GM19467 (cell line): Measurements from ENCODE around the gene NECTIN4.

ENCODE experiments used
- ATAC-seq: cut with Tn5 transposase; IDR thresholded peaks from one replicate; pipeline ENCODE4 v1.9.1; 2021; ENCODE audit warnings: mild to moderate bottlenecking, moderate library complexity; ENCODE audit not compliant: unreplicated experiment

NECTIN4 gene

DNA sequence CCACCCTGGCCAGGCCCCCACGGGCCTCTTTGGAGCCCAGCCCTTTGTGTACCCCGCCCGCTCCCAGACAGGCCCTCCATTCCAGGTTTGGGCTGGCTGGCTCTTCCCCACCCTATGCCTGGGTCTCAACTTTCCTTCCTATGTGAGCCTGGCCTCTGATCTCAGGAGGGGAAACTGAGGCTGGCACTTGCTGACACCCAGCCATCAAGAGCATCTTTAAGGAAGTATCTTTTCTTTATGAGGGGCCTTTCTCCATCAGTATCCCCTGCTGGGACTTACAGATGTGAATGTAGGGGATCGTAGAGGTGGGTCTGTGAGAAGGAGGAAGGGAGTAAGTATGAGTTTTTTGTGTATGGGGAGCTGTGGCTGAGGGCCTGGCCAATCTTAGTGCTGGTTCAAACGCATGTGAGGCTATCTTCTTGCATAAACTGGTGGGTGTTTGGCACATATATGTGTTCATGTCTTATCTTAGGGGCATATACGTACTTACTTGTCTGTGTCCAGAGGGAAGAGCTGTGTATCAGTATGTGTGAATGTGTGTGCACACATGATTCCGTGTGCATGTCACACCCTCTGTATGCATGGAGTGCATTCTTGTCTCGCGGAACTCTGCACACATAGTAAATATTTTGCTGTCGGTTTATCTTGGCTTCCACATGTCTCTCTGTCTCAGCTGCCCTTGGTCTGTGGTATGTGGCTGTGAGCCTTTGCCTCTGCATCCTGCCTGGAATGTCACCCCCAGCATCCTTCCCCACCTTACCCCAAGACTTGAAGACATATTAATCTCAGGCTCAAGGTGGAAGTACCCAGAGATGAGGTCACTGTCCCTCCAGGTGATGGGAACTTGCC lies 5.4 kb downstream of the NECTIN4 start:
- ATAC-seq = no peak

GRCh38 chr1:161082996-161083747 lies 6.2 kb downstream of the NECTIN4 start:
- ATAC-seq = no peak

GRCh38 chr1:161082483-161082882 lies 6.9 kb downstream of the NECTIN4 start:
- no peak for ATAC-seq

DNA sequence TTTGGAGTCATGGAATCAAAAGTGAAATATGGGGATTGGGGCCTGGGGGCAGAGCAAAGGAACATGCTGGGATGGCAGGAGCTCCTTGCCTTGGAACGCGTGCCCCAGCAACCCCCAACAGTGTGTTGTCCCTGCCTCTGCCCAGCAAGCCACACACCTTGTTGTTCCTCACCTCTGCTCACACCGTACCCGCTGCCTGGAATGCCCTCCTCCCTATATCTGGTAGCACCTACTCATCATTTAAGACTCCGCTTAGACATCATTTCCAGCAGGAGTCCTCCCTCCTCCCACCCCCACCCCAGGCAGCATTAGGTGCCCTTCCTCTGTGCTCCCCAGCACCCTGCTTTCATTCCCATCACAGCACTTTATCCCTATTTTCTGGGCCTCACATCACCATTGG lies 7.8 kb downstream of the NECTIN4 start:
- no peak for ATAC-seq

- ATAC-seq = no peak
Measured at GRCh38 chr1:161080441-161081405, 8.6 kb downstream of the NECTIN4 start.

DNA sequence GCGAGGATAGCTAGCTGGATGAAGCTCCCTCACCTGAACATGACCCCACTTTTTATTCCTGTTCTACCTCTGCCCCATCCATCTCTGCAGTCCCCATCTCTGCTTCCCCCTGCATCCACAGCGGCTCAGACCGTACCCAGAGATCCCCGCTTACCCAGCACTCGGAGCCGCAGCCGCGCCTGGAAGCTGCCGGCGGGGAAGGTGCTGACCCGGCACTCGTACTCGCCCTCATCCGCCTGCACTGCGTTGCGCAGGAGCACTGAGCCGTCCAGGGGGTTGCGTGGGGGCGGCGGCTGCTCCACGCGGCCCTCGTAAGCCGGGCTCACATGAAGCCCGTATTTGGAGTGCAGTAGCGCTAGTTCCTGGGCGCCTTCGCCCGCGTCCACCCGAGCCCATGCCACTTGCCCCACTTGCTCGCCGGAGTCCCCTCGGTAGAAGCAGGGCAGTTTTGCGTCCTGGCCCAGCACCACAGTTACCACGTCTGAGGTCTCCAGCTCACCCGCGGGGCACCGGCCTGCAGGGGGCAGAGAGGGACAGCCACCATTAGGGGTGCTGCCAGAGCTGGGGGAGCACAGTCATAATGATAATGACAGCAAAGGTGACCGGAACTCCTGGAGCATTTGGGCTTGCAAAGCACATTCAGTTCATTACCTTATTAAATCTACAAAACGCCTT lies 9.8 kb downstream of the NECTIN4 start:
- ATAC-seq = no peak

DNA sequence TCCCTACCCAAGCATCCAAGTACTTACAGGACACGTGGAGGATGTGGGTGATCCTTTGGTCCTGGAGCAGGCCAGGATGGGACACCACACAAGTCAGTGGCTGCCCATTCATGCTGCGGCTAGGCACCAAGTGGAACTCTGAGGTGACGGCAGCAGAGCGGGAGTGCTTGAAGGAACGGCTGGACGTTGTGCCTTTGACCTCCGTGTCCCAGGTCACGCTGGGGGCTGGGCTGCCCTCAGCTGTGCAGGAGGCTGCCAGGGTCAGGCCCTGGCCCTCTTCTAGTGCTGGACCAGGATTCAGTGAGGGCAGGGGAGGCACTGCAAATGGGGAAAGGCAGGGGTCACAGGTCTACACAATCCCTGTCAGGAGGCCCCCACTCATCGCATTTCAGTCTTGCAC lies 11.9 kb downstream of the NECTIN4 start:
- ATAC-seq = no peak

DNA sequence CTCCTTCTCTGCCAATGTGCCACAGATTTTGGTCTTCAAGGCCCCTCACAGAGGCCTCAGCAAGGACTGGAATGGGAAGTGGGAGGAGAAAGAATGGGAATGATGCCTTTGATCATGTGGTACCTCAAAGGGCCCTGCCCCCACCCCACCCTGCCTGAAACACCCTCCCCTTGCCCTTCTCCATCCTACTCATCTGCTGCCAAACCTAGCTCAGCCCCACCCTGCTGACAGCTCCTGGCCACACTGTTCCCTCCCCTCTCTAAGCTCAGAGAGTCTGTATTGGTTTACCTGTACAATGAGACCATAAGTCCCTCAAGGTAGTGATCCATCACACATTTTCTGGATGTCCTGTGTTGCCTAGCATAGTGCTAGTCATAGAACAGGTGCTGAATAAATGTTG lies 12.9 kb downstream of the NECTIN4 start:
- no peak for ATAC-seq

GRCh38 chr1:161074676-161075368 lies 14.5 kb downstream of the NECTIN4 start:
- ATAC-seq = no peak

DNA sequence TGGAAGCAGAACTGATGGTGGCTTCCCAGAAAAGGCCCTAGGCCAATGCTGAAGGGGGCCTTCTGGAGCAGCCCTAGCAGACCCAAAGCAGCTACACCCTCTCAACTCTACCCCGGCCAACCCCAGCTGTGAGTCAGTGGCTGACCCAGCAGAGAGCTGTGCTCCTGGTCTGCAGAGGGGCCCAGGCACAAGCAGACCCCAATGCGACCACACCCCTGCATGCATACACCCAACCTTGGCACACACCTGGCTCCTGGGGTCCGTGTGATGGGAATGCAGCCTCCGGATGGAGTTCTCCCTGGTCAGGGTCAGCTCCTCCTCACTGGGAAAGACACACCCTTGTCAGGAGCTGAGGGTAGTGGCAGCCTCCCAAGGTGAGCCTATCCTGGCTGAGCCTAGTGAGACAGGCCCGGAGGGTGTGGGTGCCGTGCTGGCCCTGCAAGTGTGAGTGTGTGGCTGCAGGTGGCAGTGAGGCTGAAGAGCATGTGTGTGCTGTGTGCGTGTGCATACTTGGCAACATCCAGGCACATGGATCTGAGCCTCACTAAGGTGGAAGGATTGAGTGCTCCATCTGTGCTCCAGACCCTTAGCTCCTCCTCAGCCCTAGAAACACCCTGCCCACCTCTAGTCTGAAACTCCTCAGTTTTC lies 15.8 kb downstream of the NECTIN4 start:
- no peak for ATAC-seq

- no peak for ATAC-seq
Measured at GRCh38 chr1:161072751-161073449, 16.5 kb downstream of the NECTIN4 start.

- no peak for ATAC-seq
Measured at GRCh38 chr1:161071886-161072371, 17.4 kb downstream of the NECTIN4 start.

DNA sequence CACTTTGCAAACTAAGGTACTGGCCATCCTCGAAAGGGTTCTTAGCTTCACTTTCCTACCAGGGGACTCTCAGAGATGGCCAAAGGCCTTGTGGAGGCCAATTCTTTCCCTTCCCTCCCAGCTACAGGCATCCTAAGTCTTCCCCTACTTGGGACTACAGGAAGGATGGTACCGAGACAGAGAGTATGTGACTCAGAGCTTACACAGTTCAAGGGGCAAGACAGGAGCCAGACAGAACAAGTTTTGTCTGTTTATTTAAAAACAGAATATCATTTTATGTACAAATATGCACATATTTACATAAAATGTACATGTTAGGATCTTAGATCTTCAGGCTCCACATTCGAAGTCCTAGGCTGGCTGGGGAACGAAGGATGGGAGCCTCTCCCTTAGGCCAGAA lies 18.6 kb downstream of the NECTIN4 start:
- ATAC-seq = no peak

- peak; percentile 81 for ATAC-seq
Measured at GRCh38 chr1:161069731-161070270, 19.6 kb downstream of the NECTIN4 start, which contains the start of gene ARHGAP30. TSS of gene ARHGAP30 (minus strand) at chr1:161069891. CDS start at chr1:161069624, 267 bp downstream.

DNA sequence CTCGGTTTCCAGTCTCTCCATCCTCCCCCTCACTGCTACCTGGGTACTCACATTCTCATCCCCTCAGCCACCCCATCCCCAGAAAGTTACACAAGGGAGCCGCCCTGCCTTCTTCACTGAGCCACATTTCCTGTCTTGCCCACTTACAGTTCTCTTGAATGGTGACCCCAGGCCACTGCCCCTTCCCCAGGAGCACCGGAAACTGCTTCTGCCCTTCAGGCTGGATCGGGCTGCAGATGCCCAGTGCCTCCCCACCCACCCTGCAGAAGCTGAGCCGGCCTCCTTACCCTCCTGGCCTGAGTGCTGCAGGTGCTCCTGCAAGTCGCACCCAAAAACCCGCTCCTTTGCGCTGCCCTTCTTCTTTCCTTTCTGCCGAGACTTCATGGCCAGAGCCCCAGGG lies 20.1 kb downstream of the NECTIN4 start:
- ATAC-seq = peak; percentile 2

DNA sequence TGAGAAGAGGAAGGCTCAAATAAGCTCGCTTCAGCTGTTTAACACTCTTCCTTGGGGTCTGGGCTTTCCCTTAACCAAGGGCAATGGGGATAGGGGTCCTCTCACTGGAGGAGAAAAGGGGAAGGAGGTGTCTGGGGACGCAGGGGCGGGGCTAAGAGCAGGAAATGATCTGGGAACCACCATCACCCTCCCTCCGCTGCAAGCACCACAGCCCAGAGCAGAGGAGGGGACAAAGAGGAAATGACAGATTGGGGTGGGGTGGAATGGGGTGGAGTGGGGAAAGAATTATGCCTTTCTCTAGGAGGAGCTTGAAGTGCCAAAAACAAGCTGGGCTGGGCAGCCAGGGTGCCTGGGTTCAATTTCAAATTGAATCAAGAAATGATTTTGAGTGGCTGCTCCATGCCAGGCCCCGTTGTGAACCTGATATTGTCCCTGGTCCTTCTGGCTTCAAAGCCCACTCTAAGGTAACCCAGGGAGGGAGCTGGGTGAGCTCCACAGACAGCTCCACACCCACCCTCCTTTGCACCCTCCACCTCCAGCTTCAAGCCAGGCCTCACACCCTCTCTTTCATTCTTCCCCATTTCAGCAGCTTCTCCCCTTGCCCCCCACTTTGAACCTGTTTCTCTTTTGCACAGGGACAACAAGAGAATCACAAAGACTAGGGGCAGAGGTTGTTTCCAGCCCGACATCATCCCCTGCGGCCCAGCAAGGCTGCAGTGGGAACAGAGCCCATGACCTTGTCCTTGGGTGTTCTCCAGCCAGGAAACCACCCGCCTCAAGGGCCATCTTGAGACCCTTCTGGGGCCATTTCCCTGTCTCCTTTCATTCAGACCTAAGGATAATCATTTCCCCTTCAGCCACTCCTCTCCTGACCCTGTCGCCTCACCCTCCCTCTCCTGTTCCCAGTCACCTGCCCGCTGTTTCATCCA lies 20.8 kb downstream of the NECTIN4 start:
- peak; percentile 57 for ATAC-seq

DNA sequence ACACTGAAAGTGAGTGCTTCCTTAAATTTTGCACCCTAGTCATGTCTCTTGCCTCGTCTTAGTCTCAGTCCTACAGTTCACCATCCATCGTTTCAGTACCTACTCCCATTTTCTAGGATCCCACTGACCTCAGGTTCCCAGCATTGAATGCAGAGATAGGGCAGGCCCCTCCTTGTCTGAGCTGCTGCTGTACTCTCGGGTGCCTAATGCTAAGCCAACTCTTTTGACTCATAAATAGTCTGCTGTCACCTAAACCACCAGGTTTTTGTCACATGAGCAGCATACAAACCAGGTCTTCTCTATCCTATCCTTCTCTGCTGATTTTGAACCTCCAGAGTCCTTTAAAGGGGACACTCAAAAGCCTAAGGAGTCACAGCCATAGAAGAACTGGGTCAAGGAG lies 22.7 kb downstream of the NECTIN4 start:
- no peak for ATAC-seq
